ENCODE data around the gene IQCE. TPM values are rescaled to one million over a fixed set of nuclear protein-coding genes. Genes with fewer than 3 reads are reported as not detected.

IQCE gene
- polyA plus RNA-seq, 3 donors: 1.8 to 8.4 (median 3.0) TPM

DNA sequence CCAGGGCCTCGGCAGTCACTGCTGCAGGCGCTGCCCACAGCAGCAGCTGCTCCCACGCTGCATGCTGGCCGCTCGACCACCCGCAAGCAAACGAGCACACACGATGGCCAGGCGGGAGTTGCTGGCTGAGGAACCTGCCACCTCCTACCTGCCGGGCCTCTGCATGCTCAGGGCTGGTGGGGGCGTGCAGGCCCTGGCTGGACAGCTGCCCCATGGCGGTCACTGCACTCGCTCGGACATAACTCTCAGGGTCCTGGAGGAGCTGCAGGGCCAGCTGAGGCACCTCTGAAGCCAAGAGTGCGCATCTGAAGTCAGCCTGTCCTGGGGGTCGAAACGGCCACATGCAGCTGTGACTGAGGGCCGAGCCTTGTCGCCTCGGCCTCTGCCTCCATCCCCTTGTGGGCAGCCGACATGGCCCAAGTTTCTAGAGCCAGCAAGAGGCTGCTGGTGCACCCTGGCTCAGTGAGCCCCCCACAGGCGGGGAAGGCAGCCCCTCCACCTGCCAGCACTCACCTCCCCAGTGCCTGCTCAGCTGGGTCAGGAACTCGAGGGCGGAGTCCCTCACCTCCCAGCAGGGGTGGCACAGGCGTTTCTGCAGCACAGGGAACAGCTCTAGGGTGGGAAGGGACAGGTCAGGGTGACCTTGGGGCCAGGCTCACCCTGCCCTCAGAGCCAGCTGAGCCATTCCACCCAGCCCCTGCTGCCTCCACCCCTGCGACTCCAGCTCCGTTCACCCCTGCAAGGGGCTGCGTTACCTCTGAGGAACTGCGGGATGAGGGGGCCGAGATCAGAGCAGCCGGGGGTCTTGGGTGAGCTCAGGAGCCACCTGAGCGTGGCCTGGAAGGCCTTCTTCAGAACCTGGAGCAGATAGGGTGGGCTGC lies 19.5 kb upstream of the IQCE start:
- 97% methylated on average over 29 of the region's 32 CpGs for WGBS (ENCODE audit: insufficient coverage)
- H3K4me1 Mint-ChIP-seq: peaks cover 18% of the 10 kb centered on the region
- H3K4me3 ChIP-seq (replicated peaks in 1 of 3; ENCODE audit: low read depth in 2 of 3, low read length in 3 of 3): no peak overlapping the region
- peak in 1 of 3 donors; percentile 3 for DNase-seq
- H3K4me3 Mint-ChIP-seq: no peak overlapping the region
- H4K20me1 ChIP-seq (ENCODE audit: insufficient read depth, low read length): peaks cover 59% of the 10 kb centered on the region
- H3K27ac Mint-ChIP-seq: peak overlapping the region in 1 of 7 donors; percentile 26
- no peak overlapping the region for H3K4me2 ChIP-seq (replicated peaks; ENCODE audit: extremely low read depth, low read length, poor library complexity, severe bottlenecking)
- H3K9ac ChIP-seq (ENCODE audit: insufficient read depth, low read length, poor library complexity, severe bottlenecking): no peak overlapping the region
- no peak overlapping the region for H2AFZ ChIP-seq (ENCODE audit: insufficient read depth, low read depth, low read length, poor library complexity, severe bottlenecking)
- H3K79me2 ChIP-seq (ENCODE audit: insufficient read depth, low read length): no peaks in the 10 kb centered on the region
- no peaks in the 10 kb centered on the region for H3K9me3 ChIP-seq (replicated peaks in 1 of 2; ENCODE audit: control insufficient read depth in 1 of 2, insufficient read depth in 1 of 2, low read length in 2 of 2)
- peaks cover 15 to 67% of the 10 kb centered on the region in 2 donors for H3K36me3 Mint-ChIP-seq
- intact Hi-C loops (cut with micrococcal nuclease): no loop called here
- H3K4me1 ChIP-seq (ENCODE audit: control insufficient read depth in 1 of 2, insufficient read depth in 2 of 2, low read length in 2 of 2): peaks cover 2 to 10% of the 10 kb centered on the region in 2 donors
- H3K9me3 Mint-ChIP-seq: no peaks in the 10 kb centered on the region
- H3K27ac ChIP-seq (ENCODE audit: low read depth in 1 of 2, low read length in 2 of 2): no peak overlapping the region
- H3K27me3 Mint-ChIP-seq (ENCODE audit: low read depth in 3 of 3): peaks cover 0 to 6% (median 0%) of the 10 kb centered on the region in 3 donors
- H3K36me3 ChIP-seq (replicated peaks in 1 of 2; ENCODE audit: control insufficient read depth in 1 of 2, insufficient read depth in 2 of 2, low read length in 2 of 2): peaks cover 51 to 63% of the 10 kb centered on the region in 2 donors
- TF ChIP-seq, protein P1, sequence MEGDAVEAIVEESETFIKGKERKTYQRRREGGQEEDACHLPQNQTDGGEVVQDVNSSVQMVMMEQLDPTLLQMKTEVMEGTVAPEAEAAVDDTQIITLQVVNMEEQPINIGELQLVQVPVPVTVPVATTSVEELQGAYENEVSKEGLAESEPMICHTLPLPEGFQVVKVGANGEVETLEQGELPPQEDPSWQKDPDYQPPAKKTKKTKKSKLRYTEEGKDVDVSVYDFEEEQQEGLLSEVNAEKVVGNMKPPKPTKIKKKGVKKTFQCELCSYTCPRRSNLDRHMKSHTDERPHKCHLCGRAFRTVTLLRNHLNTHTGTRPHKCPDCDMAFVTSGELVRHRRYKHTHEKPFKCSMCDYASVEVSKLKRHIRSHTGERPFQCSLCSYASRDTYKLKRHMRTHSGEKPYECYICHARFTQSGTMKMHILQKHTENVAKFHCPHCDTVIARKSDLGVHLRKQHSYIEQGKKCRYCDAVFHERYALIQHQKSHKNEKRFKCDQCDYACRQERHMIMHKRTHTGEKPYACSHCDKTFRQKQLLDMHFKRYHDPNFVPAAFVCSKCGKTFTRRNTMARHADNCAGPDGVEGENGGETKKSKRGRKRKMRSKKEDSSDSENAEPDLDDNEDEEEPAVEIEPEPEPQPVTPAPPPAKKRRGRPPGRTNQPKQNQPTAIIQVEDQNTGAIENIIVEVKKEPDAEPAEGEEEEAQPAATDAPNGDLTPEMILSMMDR (IDR thresholded peaks at IDR 0.05): no peak
- H3K27me3 ChIP-seq (ENCODE audit: control insufficient read depth in 2 of 2, insufficient read depth in 2 of 2, low read length in 2 of 2): no peaks in the 10 kb centered on the region

DNA sequence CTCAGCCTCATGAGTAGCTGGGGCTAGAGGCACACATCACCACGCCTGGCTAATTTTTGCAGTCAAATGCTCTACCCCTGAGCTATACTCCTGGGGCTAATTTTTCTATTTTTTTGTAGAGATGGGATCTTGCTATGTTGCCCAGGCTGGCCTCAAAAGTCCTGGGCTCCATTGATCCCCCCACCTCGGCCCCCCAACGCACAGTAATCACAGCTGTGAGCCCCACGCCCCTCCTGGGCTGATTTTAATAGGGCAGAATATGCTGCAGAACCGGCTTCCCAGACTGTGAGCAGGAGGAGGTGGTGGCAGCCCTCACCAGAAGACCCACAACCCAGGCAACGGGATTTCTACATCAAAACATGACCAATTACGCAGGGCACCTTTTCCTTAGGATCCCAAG lies 18.6 kb upstream of the IQCE start:
- TF ChIP-seq, protein P1 (IDR thresholded peaks at IDR 0.05): no peak
- intact Hi-C loops (cut with micrococcal nuclease): loop anchor here in 1 of 2 donors (5.0 kb wide), 1 partner anchor 107 kb away; no protein-coding TSS in a partner anchor
- H3K27ac ChIP-seq (ENCODE audit: low read depth in 1 of 2, low read length in 2 of 2): no peak overlapping the region
- H3K27me3 ChIP-seq (ENCODE audit: control insufficient read depth in 2 of 2, insufficient read depth in 2 of 2, low read length in 2 of 2): no peaks in the 10 kb centered on the region
- peaks cover 0 to 6% (median 0%) of the 10 kb centered on the region in 3 donors for H3K27me3 Mint-ChIP-seq (ENCODE audit: low read depth in 3 of 3)
- H2AFZ ChIP-seq (ENCODE audit: insufficient read depth, low read depth, low read length, poor library complexity, severe bottlenecking): no peak overlapping the region
- peaks cover 65% of the 10 kb centered on the region for H4K20me1 ChIP-seq (ENCODE audit: insufficient read depth, low read length)
- H3K36me3 Mint-ChIP-seq: peaks cover 19 to 76% of the 10 kb centered on the region in 2 donors
- H3K79me2 ChIP-seq (ENCODE audit: insufficient read depth, low read length): no peaks in the 10 kb centered on the region
- no peak overlapping the region for H3K4me2 ChIP-seq (replicated peaks; ENCODE audit: extremely low read depth, low read length, poor library complexity, severe bottlenecking)
- H3K4me3 Mint-ChIP-seq: no peak overlapping the region
- no peaks in the 10 kb centered on the region for H3K9me3 Mint-ChIP-seq
- peaks cover 57 to 69% of the 10 kb centered on the region in 2 donors for H3K36me3 ChIP-seq (replicated peaks in 1 of 2; ENCODE audit: control insufficient read depth in 1 of 2, insufficient read depth in 2 of 2, low read length in 2 of 2)
- no peak for DNase-seq
- no peak overlapping the region for H3K27ac Mint-ChIP-seq
- H3K4me3 ChIP-seq (replicated peaks in 1 of 3; ENCODE audit: low read depth in 2 of 3, low read length in 3 of 3): no peak overlapping the region
- no peaks in the 10 kb centered on the region for H3K9me3 ChIP-seq (replicated peaks in 1 of 2; ENCODE audit: control insufficient read depth in 1 of 2, insufficient read depth in 1 of 2, low read length in 2 of 2)
- peaks cover 3 to 11% of the 10 kb centered on the region in 2 donors for H3K4me1 ChIP-seq (ENCODE audit: control insufficient read depth in 1 of 2, insufficient read depth in 2 of 2, low read length in 2 of 2)
- 90% methylated on average over 2 of the region's 7 CpGs for WGBS (ENCODE audit: insufficient coverage)
- H3K4me1 Mint-ChIP-seq: peaks cover 17% of the 10 kb centered on the region
- no peak overlapping the region for H3K9ac ChIP-seq (ENCODE audit: insufficient read depth, low read length, poor library complexity, severe bottlenecking)

All from CD14-positive monocyte (primary cell).